ENCODE measurements around the gene UGT8. TPM values are rescaled to one million over a fixed set of nuclear protein-coding genes. Genes with fewer than 3 reads are reported as not detected.
"Not testable (repeated sequence)": the region's sequence is repeated elsewhere in the genome, so short reads cannot be mapped to it uniquely, and the experiment has no call there.

UGT8 gene
- total RNA-seq, 1 donor from 2014 or later: not detected

- DNase-seq (ENCODE audit: low read depth, low spot score): no peak
Measured at GRCh38 chr4:114603497-114603896, 4.9 kb downstream of the UGT8 start.

- DNase-seq (ENCODE audit: low read depth, low spot score): no peak
Measured at GRCh38 chr4:114606245-114606644, 7.6 kb downstream of the UGT8 start.

GRCh38 chr4:114607056-114607455 lies 8.4 kb downstream of the UGT8 start:
- no peak for DNase-seq (ENCODE audit: low read depth, low spot score)

- no peak for DNase-seq (ENCODE audit: low read depth, low spot score)
Measured at GRCh38 chr4:114613560-114613959, 15.0 kb downstream of the UGT8 start.

- no peak for DNase-seq (ENCODE audit: low read depth, low spot score)
Measured at GRCh38 chr4:114615435-114615834, 16.8 kb downstream of the UGT8 start.

- DNase-seq (ENCODE audit: low read depth, low spot score): not testable (repeated sequence)
Measured at GRCh38 chr4:114616036-114616435, 17.4 kb downstream of the UGT8 start.

GRCh38 chr4:114626196-114626595 lies 27.6 kb downstream of the UGT8 start:
- no peak for DNase-seq (ENCODE audit: low read depth, low spot score)

- no peak for DNase-seq (ENCODE audit: low read depth, low spot score)
Measured at GRCh38 chr4:114636192-114636935, 37.8 kb downstream of the UGT8 start.

- DNase-seq (ENCODE audit: low read depth, low spot score): no peak
Measured at GRCh38 chr4:114642173-114642780, 43.7 kb downstream of the UGT8 start.

GRCh38 chr4:114649908-114650307 lies 51.3 kb downstream of the UGT8 start:
- no peak for DNase-seq (ENCODE audit: low read depth, low spot score)

- no peak for DNase-seq (ENCODE audit: low read depth, low spot score)
Measured at GRCh38 chr4:114653675-114654074, 55.1 kb downstream of the UGT8 start.

GRCh38 chr4:114654592-114654991 lies 56.0 kb downstream of the UGT8 start:
- no peak for DNase-seq (ENCODE audit: low read depth, low spot score)

GRCh38 chr4:114658179-114658578 lies 59.6 kb downstream of the UGT8 start:
- DNase-seq (ENCODE audit: low read depth, low spot score): no peak

GRCh38 chr4:114658776-114659175 lies 60.2 kb downstream of the UGT8 start:
- no peak for DNase-seq (ENCODE audit: low read depth, low spot score)

- peak; percentile 10 for DNase-seq (ENCODE audit: low read depth, low spot score)
Measured at GRCh38 chr4:114659386-114660008, 60.9 kb downstream of the UGT8 start.

GRCh38 chr4:114663083-114663482 lies 64.5 kb downstream of the UGT8 start:
- DNase-seq (ENCODE audit: low read depth, low spot score): no peak

GRCh38 chr4:114668577-114668976 lies 70.0 kb downstream of the UGT8 start:
- DNase-seq (ENCODE audit: low read depth, low spot score): no peak

- not testable (repeated sequence) for DNase-seq (ENCODE audit: low read depth, low spot score)
Measured at GRCh38 chr4:114670733-114671132, 72.1 kb downstream of the UGT8 start.

GRCh38 chr4:114673306-114673705 lies 74.7 kb downstream of the UGT8 start:
- no peak for DNase-seq (ENCODE audit: low read depth, low spot score)

- no peak for DNase-seq (ENCODE audit: low read depth, low spot score)
Measured at GRCh38 chr4:114674080-114674479, 75.5 kb downstream of the UGT8 start.

GRCh38 chr4:114677346-114677979 lies 78.9 kb downstream of the UGT8 start:
- no peak for DNase-seq (ENCODE audit: low read depth, low spot score)

GRCh38 chr4:114684462-114684861 lies 85.9 kb downstream of the UGT8 start:
- DNase-seq (ENCODE audit: low read depth, low spot score): no peak

Data from pulmonary artery endothelial cell (primary cell).